SK-N-MC (cell line): ENCODE data around the gene DYNC2H1.

ENCODE experiments used
- DNase-seq: peaks from one replicate; pipeline ENCODE4 v3.0.0-alpha.2; 2011; ENCODE audit warnings: low read depth, low spot score
- H3K27ac ChIP-seq: fragments of 200-600 bp; sonication (generic); 2 replicates; pipeline ENCODE4 v1.5.1; 2016; ENCODE audit warnings: mixed run types
- H3K36me3 ChIP-seq: fragments of 200-600 bp; sonication (generic); 2 replicates; pipeline ENCODE4 v1.6.1; 2017; ENCODE audit warnings: antibody characterized with exemption, low read length, mixed read lengths; ENCODE audit not compliant: insufficient read depth
- H3K4me3 ChIP-seq: fragments of 200-600 bp; sonication (generic); 2 replicates; pipeline ENCODE4 v1.5.1; 2016
- H3K9ac ChIP-seq: fragments of 200-600 bp; sonication (generic); 2 replicates; pipeline ENCODE4 v1.8.0; 2017; ENCODE audit warnings: mixed run types, mixed read lengths; ENCODE audit not compliant: insufficient read length
- H3K9me3 ChIP-seq: fragments of 200-600 bp; sonication (generic); 2 replicates; pipeline ENCODE4 v1.6.1; 2017; ENCODE audit warnings: low read depth, mild to moderate bottlenecking, antibody characterized with exemption, low read length, moderate library complexity, mixed read lengths
- EZH2 ChIP-seq: fragments of 200-600 bp; sonication (generic); IDR thresholded peaks from one replicate; pipeline ENCODE4 v1.6.1; 2017; ENCODE audit warnings: antibody characterized with exemption
- FOXP2 ChIP-seq: optimal IDR thresholded peaks from 2 replicates; pipeline ENCODE3; 2011; ENCODE audit warnings: mild to moderate bottlenecking, moderate library complexity; ENCODE audit not compliant: insufficient read depth; ENCODE audit errors: extremely low read length, control extremely low read depth
- POLR2AphosphoS5 ChIP-seq: IDR thresholded peaks from 2 replicates; pipeline ENCODE4 v1.6.1; 2012; ENCODE audit warnings: mild to moderate bottlenecking, low read depth, low read length, borderline replicate concordance

DYNC2H1 gene

GRCh38 chr11:103164093-103164796 is 55.0 kb downstream of the DYNC2H1 start:
- H3K27ac ChIP-seq = no peak overlapping the region
- no peak for DNase-seq
- H3K4me3 ChIP-seq = no peak overlapping the region
- H3K36me3 ChIP-seq = peaks cover 56% of the 10 kb centered on the region
- H3K9ac ChIP-seq = no peak overlapping the region
- no peaks in the 10 kb centered on the region for H3K9me3 ChIP-seq
- TF ChIP-seq FOXP2 (no peak), EZH2 (no peak), POLR2AphosphoS5 (no peak)

DNA sequence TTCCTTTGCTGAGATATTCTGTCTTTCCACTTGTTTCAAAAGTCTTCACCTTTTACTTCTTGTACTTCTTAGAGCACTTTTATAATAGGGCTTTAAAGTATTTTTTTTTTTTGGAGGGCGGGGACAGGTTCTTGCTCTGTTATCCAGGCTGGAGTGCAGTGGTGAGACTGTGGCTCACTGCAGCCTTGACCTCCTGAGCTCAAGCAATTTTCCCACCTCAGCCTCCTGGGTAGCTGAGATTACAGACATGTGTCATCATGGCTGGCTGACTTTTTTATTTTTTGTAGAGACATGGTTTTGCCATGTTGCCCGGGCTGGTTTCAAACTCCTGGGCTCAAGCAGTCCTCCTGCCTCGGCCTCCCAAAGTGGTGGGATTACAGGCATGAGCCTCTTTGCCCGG is 57.9 kb downstream of the DYNC2H1 start:
- TF ChIP-seq POLR2AphosphoS5 (no peak), FOXP2 (no peak), EZH2 (no peak)
- H3K9me3 ChIP-seq = no peaks in the 10 kb centered on the region
- no peak for DNase-seq
- peaks cover 46% of the 10 kb centered on the region for H3K36me3 ChIP-seq
- no peak overlapping the region for H3K9ac ChIP-seq
- H3K27ac ChIP-seq = no peak overlapping the region
- no peak overlapping the region for H3K4me3 ChIP-seq

GRCh38 chr11:103170865-103171264 is 61.6 kb downstream of the DYNC2H1 start:
- DNase-seq = peak; percentile 12
- H3K36me3 ChIP-seq = peaks cover 43% of the 10 kb centered on the region

GRCh38 chr11:103175461-103176129 is 66.4 kb downstream of the DYNC2H1 start:
- Histone ChIP-seq H3K36me3 (peaks cover 32% of the 10 kb centered on the region), H3K9me3 (no peaks in the 10 kb centered on the region), H3K4me3 (no peak overlapping the region), H3K9ac (no peak overlapping the region), H3K27ac (no peak overlapping the region)
- DNase-seq = no peak
- TF ChIP-seq FOXP2 = no peak
- no peak for TF ChIP-seq POLR2AphosphoS5
- TF ChIP-seq EZH2 = no peak

More at GRCh38 chr11:103170865-103171264, 61.6 kb downstream of the DYNC2H1 start:
- Histone ChIP-seq H3K4me3 (no peak overlapping the region), H3K9me3 (no peaks in the 10 kb centered on the region), H3K27ac (peak overlapping the region; percentile 58), H3K9ac (no peak overlapping the region)
- TF ChIP-seq EZH2 = no peak
- no peak for TF ChIP-seq POLR2AphosphoS5
- TF ChIP-seq FOXP2 = no peak

GRCh38 chr11:103183981-103184611 is 74.9 kb downstream of the DYNC2H1 start:
- peaks cover 24% of the 10 kb centered on the region for H3K36me3 ChIP-seq
- no peak for TF ChIP-seq FOXP2
- no peak for TF ChIP-seq POLR2AphosphoS5
- no peak for TF ChIP-seq EZH2
- no peak overlapping the region for H3K27ac ChIP-seq
- H3K9me3 ChIP-seq = no peaks in the 10 kb centered on the region
- no peak overlapping the region for H3K4me3 ChIP-seq
- no peak for DNase-seq
- H3K9ac ChIP-seq = no peak overlapping the region

DNA sequence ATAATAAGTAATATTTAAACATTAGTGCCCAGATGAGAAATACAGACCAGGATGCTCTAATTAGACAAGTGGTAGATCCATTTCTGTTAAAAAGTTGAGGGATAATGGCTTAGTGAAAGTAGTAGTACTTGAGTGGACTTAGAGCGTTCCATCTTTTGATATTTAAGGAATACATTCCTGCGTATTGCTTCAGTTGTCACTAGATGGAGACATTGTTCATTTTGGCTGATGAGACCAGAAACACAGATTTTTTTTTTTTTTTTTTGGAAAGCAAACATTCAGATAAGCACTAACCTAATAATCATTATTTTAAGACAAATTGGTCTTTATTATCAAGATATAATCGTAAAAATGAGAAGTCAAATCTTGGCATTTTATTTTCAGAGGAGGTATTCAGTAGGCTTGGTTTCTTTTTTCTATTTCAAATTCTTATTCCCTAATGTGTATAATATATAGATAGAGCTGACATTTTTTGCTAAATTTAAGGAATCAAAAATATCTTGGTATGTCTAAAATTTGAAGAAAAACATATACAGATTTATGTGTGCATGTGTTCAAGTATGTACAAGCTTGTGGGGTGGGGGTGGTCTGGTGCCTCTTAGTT is 92.9 kb downstream of the DYNC2H1 start:
- peak; percentile 26 for DNase-seq
- no peak for TF ChIP-seq FOXP2
- no peak for TF ChIP-seq EZH2
- no peak for TF ChIP-seq POLR2AphosphoS5
- Histone ChIP-seq H3K4me3 (no peak overlapping the region), H3K9ac (no peak overlapping the region), H3K27ac (no peak overlapping the region), H3K9me3 (no peaks in the 10 kb centered on the region), H3K36me3 (peaks cover 48% of the 10 kb centered on the region)

GRCh38 chr11:103210543-103210942 is 101.3 kb downstream of the DYNC2H1 start:
- Histone ChIP-seq H3K9ac (no peak overlapping the region), H3K27ac (no peak overlapping the region), H3K4me3 (no peak overlapping the region), H3K9me3 (no peaks in the 10 kb centered on the region), H3K36me3 (peaks cover 22% of the 10 kb centered on the region)
- TF ChIP-seq POLR2AphosphoS5 (no peak), EZH2 (no peak), FOXP2 (no peak)
- DNase-seq = no peak

DNA sequence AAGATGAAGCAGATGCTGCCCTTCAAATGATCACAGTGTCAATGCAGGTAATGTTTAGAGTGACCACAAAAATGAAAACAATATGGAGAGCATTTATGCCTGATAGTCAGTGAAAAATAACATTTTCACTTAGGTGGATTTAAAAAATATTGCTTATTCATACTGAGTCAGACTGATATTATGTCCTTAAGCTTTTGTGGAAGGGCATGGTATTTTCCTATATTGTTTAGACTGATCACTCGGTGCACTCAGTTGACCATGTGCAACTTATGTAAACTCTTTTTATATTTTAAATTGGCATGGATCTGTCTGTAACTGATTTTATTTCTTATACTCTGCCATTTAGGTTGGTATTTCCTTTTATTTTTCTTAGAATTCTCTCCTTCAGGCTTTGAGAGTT is 106.6 kb downstream of the DYNC2H1 start:
- DNase-seq = no peak
- Histone ChIP-seq H3K9me3 (no peaks in the 10 kb centered on the region), H3K4me3 (no peak overlapping the region), H3K27ac (no peak overlapping the region), H3K36me3 (peaks cover 14% of the 10 kb centered on the region), H3K9ac (no peak overlapping the region)
- TF ChIP-seq POLR2AphosphoS5 (no peak), EZH2 (no peak), FOXP2 (no peak)
